ENCODE measurements around the gene ADNP2. TPM values are rescaled to one million over a fixed set of nuclear protein-coding genes. Genes with fewer than 3 reads are reported as not detected.

ADNP2 gene
- 10 to 100 TPM; 16.0 to 30.1 (median 22.3) TPM for total RNA-seq

GRCh38 chr18:80108739-80109675 is at the start of gene ADNP2:
TSS of gene ADNP2 (plus strand) at chr18:80109262. CDS start at chr18:80117543, 8,281 bp downstream.
- in situ Hi-C loops (cut with MboI; ENCODE audit: low pct_ligation_motif_present in 1 of 4, low pct_unique_long_range_greater_than_20kb in 1 of 4, low sequenced_read_pairs in 3 of 4) (no loop called here), intact Hi-C loops (cut with DNase I; ENCODE audit: low total_unique reads) (loop anchor here (2.0 kb wide), 1 partner anchor 74 kb away; the partner anchor contains the start of gene RBFA)
- H3K4me1 ChIP-seq: peaks cover 0 to 24% (median 10%) of the 10 kb centered on the region in 4 donors
- DNase-seq: peak; percentile 83
- 0 to 5% methylated on average over 1 to 48 of the region's 76 CpGs for WGBS, 2 donors (ENCODE audit: low coverage in 1 of 2)
- H3K4me3 ChIP-seq: peak within 1 kb of the TSS; percentile 78 to 92 (median 90)
- H3K27me3 ChIP-seq: no peaks in the 10 kb centered on the region
- TF ChIP-seq POLR2A (IDR thresholded peaks at IDR 0.05): no peak
- no peak for TF ChIP-seq EP300 (IDR thresholded peaks at IDR 0.05; ENCODE audit: low read depth)
- peak; percentile 62 to 78 (median 65) for TF ChIP-seq POLR2AphosphoS5 (IDR thresholded peaks at IDR 0.05)
- no peak for TF ChIP-seq CTCF (IDR thresholded peaks at IDR 0.05)
- H3K36me3 ChIP-seq: no peaks in the 10 kb centered on the region
- peak within 1 kb of the TSS; percentile 86 to 90 (median 88) for H3K27ac ChIP-seq
- H3K9me3 ChIP-seq: no peaks in the 10 kb centered on the region

- H3K9me3 ChIP-seq: peaks cover 18 to 19% of the 10 kb centered on the region in 2 donors
- H3K27me3 ChIP-seq: no peaks in the 10 kb centered on the region
- intact Hi-C loops (cut with DNase I; ENCODE audit: low total_unique reads) (no loop called here), in situ Hi-C loops (cut with MboI; ENCODE audit: low pct_ligation_motif_present in 1 of 4, low pct_unique_long_range_greater_than_20kb in 1 of 4, low sequenced_read_pairs in 3 of 4) (no loop called here)
- WGBS, 2 donors (ENCODE audit: low coverage in 1 of 2): 77 to 92% methylated on average over 5 to 6 of the region's 6 CpGs
- no peak overlapping the region for H3K4me3 ChIP-seq
- DNase-seq: no peak
- H3K27ac ChIP-seq: no peak overlapping the region
- H3K36me3 ChIP-seq: no peaks in the 10 kb centered on the region
- H3K4me1 ChIP-seq: no peaks in the 10 kb centered on the region
- no peak for TF ChIP-seq POLR2A (IDR thresholded peaks at IDR 0.05)
- no peak for TF ChIP-seq POLR2AphosphoS5 (IDR thresholded peaks at IDR 0.05)
- TF ChIP-seq CTCF (IDR thresholded peaks at IDR 0.05): no peak
- TF ChIP-seq EP300 (IDR thresholded peaks at IDR 0.05; ENCODE audit: low read depth): no peak
Observed at GRCh38 chr18:80059945-80060344, 49.1 kb upstream of the ADNP2 start.

GRCh38 chr18:80065705-80066104 is 43.4 kb upstream of the ADNP2 start:
- no peaks in the 10 kb centered on the region for H3K4me1 ChIP-seq
- 84 to 100% methylated on average over 2 to 9 of the region's 9 CpGs for WGBS, 2 donors (ENCODE audit: low coverage in 1 of 2)
- TF ChIP-seq POLR2AphosphoS5 (IDR thresholded peaks at IDR 0.05) (no peak), POLR2A (IDR thresholded peaks at IDR 0.05) (no peak), CTCF (IDR thresholded peaks at IDR 0.05) (no peak), EP300 (IDR thresholded peaks at IDR 0.05; ENCODE audit: low read depth) (no peak)
- H3K36me3 ChIP-seq: no peaks in the 10 kb centered on the region
- H3K27ac ChIP-seq: no peak overlapping the region
- no peaks in the 10 kb centered on the region for H3K27me3 ChIP-seq
- DNase-seq: no peak
- in situ Hi-C loops (cut with MboI; ENCODE audit: low pct_ligation_motif_present in 1 of 4, low pct_unique_long_range_greater_than_20kb in 1 of 4, low sequenced_read_pairs in 3 of 4): no loop called here
- peaks cover 0 to 5% of the 10 kb centered on the region in 2 donors for H3K9me3 ChIP-seq
- no peak overlapping the region for H3K4me3 ChIP-seq
- intact Hi-C loops (cut with DNase I; ENCODE audit: low total_unique reads): no loop called here

- Histone ChIP-seq H3K4me1 (no peaks in the 10 kb centered on the region), H3K36me3 (no peaks in the 10 kb centered on the region), H3K27me3 (no peaks in the 10 kb centered on the region), H3K4me3 (no peak overlapping the region), H3K9me3 (peaks cover 0 to 4% of the 10 kb centered on the region in 2 donors), H3K27ac (no peak overlapping the region)
- WGBS, 2 donors (ENCODE audit: low coverage in 1 of 2): 86 to 96% methylated on average over 4 to 8 of the region's 8 CpGs
- DNase-seq: no peak
- TF ChIP-seq POLR2AphosphoS5 (IDR thresholded peaks at IDR 0.05) (no peak), EP300 (IDR thresholded peaks at IDR 0.05; ENCODE audit: low read depth) (no peak), CTCF (IDR thresholded peaks at IDR 0.05) (no peak), POLR2A (IDR thresholded peaks at IDR 0.05) (no peak)
- in situ Hi-C loops (cut with MboI; ENCODE audit: low pct_ligation_motif_present in 1 of 4, low pct_unique_long_range_greater_than_20kb in 1 of 4, low sequenced_read_pairs in 3 of 4) (no loop called here), intact Hi-C loops (cut with DNase I; ENCODE audit: low total_unique reads) (no loop called here)
Observed at GRCh38 chr18:80067321-80067720, 41.7 kb upstream of the ADNP2 start.

Measured in transverse colon (tissue), 4 donors.